ENCODE measurements around the gene PTPN23. TPM values are rescaled to one million over a fixed set of nuclear protein-coding genes. Genes with fewer than 3 reads are reported as not detected.
A peak's percentile ranks its signal among the peaks of the same experiment; 100 is the strongest.

The PTPN23 gene
- total and polyA plus RNA-seq, 2 experiments from 2014 or later = 17.1 to 18.7 TPM

DNA sequence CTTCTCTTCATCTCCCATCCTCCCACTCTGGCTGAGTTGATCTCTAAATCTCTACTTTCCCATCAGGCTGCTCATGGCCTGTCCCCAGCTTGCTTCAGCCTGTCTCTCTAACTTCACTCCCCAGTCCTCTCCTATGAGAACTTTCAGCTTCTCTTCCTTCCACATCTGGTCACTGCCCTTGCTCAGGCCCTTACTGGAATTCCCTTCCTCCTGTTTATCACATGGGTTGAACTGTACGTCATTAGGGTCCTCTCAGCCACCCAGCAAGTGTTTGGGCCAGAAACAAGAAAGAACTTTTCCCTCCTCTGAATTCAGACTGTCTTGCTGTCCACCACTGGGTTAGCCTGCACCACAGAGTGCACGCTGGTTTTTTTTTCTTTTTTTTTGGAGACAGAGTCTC lies 5.0 kb downstream of the PTPN23 start:
- Histone ChIP-seq H3K27ac (no peak overlapping the region), H3K36me3 (no peaks in the 10 kb centered on the region), H3K27me3 (no peaks in the 10 kb centered on the region), H3K9me3 (ENCODE audit: low read depth) (no peaks in the 10 kb centered on the region), H3K4me1 (ENCODE audit: low read depth) (no peaks in the 10 kb centered on the region), H3K4me3 (no peak overlapping the region)
- TF ChIP-seq CTCF (IDR thresholded peaks at IDR 0.05; ENCODE audit: low read depth, low read length) = no peak
- DNase-seq (ENCODE audit: low read depth in 1 of 2, low spot score in 1 of 2) = no peak

- no peak for DNase-seq (ENCODE audit: low read depth in 1 of 2, low spot score in 1 of 2)
- no peak for TF ChIP-seq CTCF (IDR thresholded peaks at IDR 0.05; ENCODE audit: low read depth, low read length)
- peaks cover 21% of the 10 kb centered on the region for H3K4me1 ChIP-seq (ENCODE audit: low read depth)
Measured at GRCh38 chr3:47392933-47393332, 12.1 kb downstream of the PTPN23 start.

DNA sequence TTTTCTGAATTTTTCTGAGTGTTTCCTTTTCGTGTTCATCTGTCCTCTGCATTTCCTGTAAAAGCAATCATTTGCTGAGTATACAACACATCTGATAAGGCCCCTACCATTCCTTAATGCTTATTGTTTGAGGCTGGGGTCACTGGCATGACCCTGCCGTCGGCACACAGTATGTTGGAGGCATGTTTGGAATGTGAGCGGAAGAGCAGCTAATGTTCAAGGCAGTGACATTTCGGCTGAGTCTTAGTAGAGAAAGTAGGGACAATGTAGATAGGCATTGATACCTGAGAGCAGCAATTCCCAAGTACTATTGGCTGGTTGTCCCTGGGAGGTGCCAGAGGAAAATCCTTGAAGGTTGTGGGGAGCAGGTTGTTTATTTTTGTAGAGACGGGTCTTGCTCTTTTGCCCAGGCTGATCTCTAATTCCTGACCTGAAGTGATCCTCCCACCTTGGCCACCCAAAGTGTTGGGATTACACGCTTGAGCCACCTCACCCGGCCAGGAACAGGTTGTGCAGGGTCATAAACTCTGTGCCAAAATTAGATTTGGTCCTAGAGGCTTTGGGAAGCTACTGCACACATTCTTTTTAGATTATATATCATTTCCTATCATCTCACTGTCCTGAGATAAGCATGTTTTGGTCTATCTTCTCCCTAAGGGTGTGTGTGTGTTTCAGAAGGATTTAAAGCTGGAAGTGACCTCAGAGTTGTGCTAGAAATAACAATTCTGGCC lies 13.5 kb downstream of the PTPN23 start:
- TF ChIP-seq CTCF (IDR thresholded peaks at IDR 0.05; ENCODE audit: low read depth, low read length) = no peak
- Histone ChIP-seq H3K36me3 (no peaks in the 10 kb centered on the region), H3K27me3 (no peaks in the 10 kb centered on the region), H3K4me1 (ENCODE audit: low read depth) (peaks cover 21% of the 10 kb centered on the region), H3K4me3 (no peak overlapping the region), H3K9me3 (ENCODE audit: low read depth) (no peaks in the 10 kb centered on the region), H3K27ac (peak overlapping the region; percentile 64)
- peak; percentile 44 to 54 for DNase-seq (ENCODE audit: low read depth in 1 of 2, low spot score in 1 of 2)

More at GRCh38 chr3:47392933-47393332, 12.1 kb downstream of the PTPN23 start:
- Histone ChIP-seq H3K27ac (no peak overlapping the region), H3K36me3 (no peaks in the 10 kb centered on the region), H3K27me3 (no peaks in the 10 kb centered on the region), H3K9me3 (ENCODE audit: low read depth) (no peaks in the 10 kb centered on the region), H3K4me3 (no peak overlapping the region)

DNA sequence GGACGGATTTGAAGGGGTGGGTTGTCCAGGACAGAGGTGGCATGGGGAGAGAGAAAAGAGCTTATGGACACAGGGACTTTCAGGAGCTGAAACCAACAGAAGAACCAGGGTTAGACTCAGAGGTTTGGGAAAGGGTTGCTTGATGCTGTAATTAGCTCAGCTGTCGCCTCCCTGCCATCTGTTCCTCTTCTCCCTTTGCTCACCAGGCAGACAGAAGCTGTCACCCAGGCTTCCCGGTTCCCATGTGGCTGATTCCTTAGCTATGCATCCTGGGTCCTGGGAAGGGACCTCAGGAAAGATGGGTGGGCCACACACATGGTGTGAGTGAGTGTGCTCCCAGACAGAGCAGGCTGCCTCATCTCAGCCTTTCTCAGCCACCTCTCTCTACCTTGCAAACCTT lies 14.1 kb downstream of the PTPN23 start:
- peak overlapping the region; percentile 64 for H3K27ac ChIP-seq
- H3K36me3 ChIP-seq = no peaks in the 10 kb centered on the region
- no peaks in the 10 kb centered on the region for H3K27me3 ChIP-seq
- no peak for TF ChIP-seq CTCF (IDR thresholded peaks at IDR 0.05; ENCODE audit: low read depth, low read length)
- no peak for DNase-seq (ENCODE audit: low read depth in 1 of 2, low spot score in 1 of 2)
- H3K4me1 ChIP-seq (ENCODE audit: low read depth) = peaks cover 21% of the 10 kb centered on the region
- no peaks in the 10 kb centered on the region for H3K9me3 ChIP-seq (ENCODE audit: low read depth)
- no peak overlapping the region for H3K4me3 ChIP-seq

DNA sequence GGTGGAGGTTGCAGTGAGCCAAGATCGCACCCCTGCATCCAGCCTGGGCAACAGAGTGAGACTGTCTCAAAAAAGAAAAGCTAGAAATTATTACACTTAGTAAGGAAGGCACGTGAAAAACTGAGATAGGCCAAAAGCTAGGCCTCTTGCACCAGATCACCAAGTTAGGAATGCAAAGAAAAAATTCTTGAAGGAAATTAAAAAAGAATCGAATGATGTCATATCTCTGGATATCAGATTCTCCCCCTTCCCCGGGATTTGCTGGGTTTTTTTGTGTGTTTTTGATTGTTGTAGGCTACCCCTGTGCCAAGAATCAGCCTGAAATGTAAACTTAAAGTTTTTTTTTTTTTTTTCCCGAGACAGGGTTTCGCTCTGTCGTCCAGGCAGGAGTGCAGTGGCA lies 17.4 kb downstream of the PTPN23 start:
- Histone ChIP-seq H3K27me3 (no peaks in the 10 kb centered on the region), H3K4me3 (no peak overlapping the region), H3K27ac (no peak overlapping the region), H3K36me3 (no peaks in the 10 kb centered on the region), H3K4me1 (ENCODE audit: low read depth) (peaks cover 21% of the 10 kb centered on the region), H3K9me3 (ENCODE audit: low read depth) (no peaks in the 10 kb centered on the region)
- DNase-seq (ENCODE audit: low read depth in 1 of 2, low spot score in 1 of 2) = no peak
- TF ChIP-seq CTCF (IDR thresholded peaks at IDR 0.05; ENCODE audit: low read depth, low read length) = no peak

Data from cardiac muscle cell (in vitro differentiated cells and primary cell).